Astrocyte (in vitro differentiated cells and primary cell): Measurements from ENCODE around the gene LTBP2.

Source experiments
- CTCF ChIP-seq: IDR thresholded peaks from 2 replicates; pipeline ENCODE4 v1.5.1; 2011; ENCODE audit warnings: low read depth, mild to moderate bottlenecking, inconsistent platforms, low read length, moderate library complexity; ENCODE audit not compliant: insufficient read depth
- EZH2 ChIP-seq: IDR thresholded peaks from 2 replicates; pipeline ENCODE4 v1.6.1; 2012; ENCODE audit warnings: mild to moderate bottlenecking, low read length, inconsistent platforms; ENCODE audit not compliant: insufficient read depth

DNA sequence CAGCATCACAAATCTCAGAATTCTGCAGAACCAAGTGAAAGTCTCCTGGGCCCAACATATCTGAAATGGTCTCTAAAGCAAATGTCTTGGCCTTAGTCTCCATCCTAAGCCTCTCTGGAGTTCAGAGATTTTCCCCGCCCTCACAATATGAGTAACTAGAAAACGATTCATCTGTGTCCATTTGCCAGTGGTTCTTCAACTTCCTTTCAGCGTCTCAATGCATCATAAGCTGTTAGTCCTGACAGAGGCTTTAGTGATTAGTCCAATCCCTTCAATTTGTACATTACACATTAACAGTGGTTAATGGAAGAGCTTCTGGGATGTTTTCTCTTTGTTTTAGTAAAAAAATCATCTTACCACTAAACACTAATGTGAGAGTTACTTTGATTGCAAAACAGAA lies 136.4 kb downstream of the LTBP2 start:
- TF ChIP-seq CTCF = no peak
- no peak for TF ChIP-seq EZH2
